GM12865 (cell line): ENCODE results near the gene CELSR1.
"Not testable (repeated sequence)": the region's sequence is repeated elsewhere in the genome, so short reads cannot be mapped to it uniquely, and the experiment has no call there.

ENCODE experiments used
- DNase-seq: peaks from one replicate; pipeline ENCODE4 v3.0.0; 2010; ENCODE audit warnings: low read depth
- H3K4me3 ChIP-seq: 2 replicates; pipeline ENCODE4 v1.5.1; 2011; ENCODE audit warnings: mild to moderate bottlenecking, low read depth, low read length, control low read depth
- TF ChIP-seq, protein P1 (sequence below): IDR thresholded peaks from 2 replicates; pipeline ENCODE4 v1.5.1; 2011; ENCODE audit warnings: low read length, control low read depth, low read depth, inconsistent platforms; ENCODE audit not compliant: insufficient read depth; ENCODE audit errors: missing control alignments

The CELSR1 gene

GRCh38 chr22:46399251-46400024 lies 138.0 kb downstream of the CELSR1 start:
- TF ChIP-seq, protein P1, sequence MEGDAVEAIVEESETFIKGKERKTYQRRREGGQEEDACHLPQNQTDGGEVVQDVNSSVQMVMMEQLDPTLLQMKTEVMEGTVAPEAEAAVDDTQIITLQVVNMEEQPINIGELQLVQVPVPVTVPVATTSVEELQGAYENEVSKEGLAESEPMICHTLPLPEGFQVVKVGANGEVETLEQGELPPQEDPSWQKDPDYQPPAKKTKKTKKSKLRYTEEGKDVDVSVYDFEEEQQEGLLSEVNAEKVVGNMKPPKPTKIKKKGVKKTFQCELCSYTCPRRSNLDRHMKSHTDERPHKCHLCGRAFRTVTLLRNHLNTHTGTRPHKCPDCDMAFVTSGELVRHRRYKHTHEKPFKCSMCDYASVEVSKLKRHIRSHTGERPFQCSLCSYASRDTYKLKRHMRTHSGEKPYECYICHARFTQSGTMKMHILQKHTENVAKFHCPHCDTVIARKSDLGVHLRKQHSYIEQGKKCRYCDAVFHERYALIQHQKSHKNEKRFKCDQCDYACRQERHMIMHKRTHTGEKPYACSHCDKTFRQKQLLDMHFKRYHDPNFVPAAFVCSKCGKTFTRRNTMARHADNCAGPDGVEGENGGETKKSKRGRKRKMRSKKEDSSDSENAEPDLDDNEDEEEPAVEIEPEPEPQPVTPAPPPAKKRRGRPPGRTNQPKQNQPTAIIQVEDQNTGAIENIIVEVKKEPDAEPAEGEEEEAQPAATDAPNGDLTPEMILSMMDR: no peak
- DNase-seq: no peak
- H3K4me3 ChIP-seq: no peak overlapping the region

DNA sequence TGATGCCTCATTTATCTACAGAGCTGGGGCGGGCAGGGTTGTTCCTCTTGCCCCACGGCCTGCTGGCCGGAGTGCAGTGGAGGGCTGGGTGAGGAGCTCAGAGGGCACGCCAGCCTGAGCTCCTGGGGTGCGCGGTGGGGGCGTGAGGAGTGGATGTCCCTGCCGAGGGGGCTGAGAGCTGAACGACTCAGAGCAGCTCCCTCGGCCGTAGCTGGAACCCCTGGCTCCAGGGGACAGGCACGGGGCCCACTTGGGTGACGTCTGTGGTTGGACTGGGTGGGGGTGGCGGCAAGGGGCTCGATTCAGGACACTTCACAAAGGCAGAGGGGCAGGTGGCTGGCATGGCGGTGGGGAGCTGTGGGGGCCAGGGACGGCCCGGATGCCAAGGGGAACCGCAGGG lies 139.5 kb downstream of the CELSR1 start:
- TF ChIP-seq, protein P1: no peak
- no peak for DNase-seq
- no peak overlapping the region for H3K4me3 ChIP-seq

- no peak overlapping the region for H3K4me3 ChIP-seq
- DNase-seq: no peak
- TF ChIP-seq, protein P1: no peak
Measured at GRCh38 chr22:46397514-46397913, 139.9 kb downstream of the CELSR1 start.

GRCh38 chr22:46397049-46397448 lies 140.4 kb downstream of the CELSR1 start:
- H3K4me3 ChIP-seq, DNase-seq: not testable (repeated sequence)

- H3K4me3 ChIP-seq: no peak overlapping the region
- TF ChIP-seq, protein P1: no peak
- no peak for DNase-seq
Measured at GRCh38 chr22:46395145-46395544, 142.3 kb downstream of the CELSR1 start.

DNA sequence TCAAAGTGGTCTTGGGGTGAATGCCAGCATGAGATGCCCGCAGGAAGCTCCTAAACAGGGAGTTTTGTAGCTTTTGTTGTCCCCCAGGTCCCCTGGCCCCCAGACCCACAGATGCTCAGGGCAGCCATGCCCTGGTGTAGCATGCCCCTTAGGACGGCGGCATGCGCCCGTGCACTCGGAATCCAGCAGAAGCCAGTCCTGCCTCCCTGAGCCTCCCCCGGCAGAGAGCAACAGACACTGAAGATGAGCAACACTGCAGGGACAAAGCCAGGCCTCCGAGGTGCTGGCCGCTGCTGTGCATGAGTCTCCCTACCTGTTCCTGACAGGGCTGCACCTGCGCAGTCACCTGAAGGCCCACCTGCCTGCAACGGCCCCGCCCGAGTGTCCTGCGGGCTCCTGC lies 142.8 kb downstream of the CELSR1 start:
- TF ChIP-seq, protein P1: no peak
- no peak overlapping the region for H3K4me3 ChIP-seq
- no peak for DNase-seq

DNA sequence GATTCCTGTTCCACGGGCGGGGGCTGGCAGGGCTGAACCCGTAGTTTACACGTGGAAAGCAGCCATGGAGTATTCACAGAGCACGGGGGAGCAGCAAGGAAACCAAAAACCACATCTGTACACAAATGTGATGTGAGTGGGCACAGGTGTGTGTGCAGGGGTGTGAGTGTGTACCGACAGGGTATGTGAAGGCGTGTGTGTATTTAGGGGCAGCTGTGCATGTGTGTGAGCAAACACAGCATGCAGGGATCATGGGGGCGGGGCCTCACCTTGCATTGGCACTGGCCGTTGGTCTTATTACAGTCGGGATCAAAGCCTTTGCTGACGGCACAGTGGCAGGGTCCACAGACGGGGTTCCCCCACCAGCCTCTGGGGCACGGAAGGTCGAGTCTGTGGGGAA lies 143.5 kb downstream of the CELSR1 start:
- no peak overlapping the region for H3K4me3 ChIP-seq
- DNase-seq: no peak
- TF ChIP-seq, protein P1: no peak
